ENCODE measurements around the gene PIK3IP1. TPM values are rescaled to one million over a fixed set of nuclear protein-coding genes. Genes with fewer than 3 reads are reported as not detected.

Gene PIK3IP1
- total RNA-seq, 1 donor from 2014 or later = 20.3 TPM

GRCh38 chr22:31268281-31268680, 24.0 kb downstream of the PIK3IP1 start:
- no peak overlapping the region for H3K4me3 Mint-ChIP-seq
- no peak for ATAC-seq (ENCODE audit: low read depth)
- POLR2A ChIA-PET = no interaction called here
- no peaks in the 10 kb centered on the region for H3K4me1 Mint-ChIP-seq
- peaks cover 44% of the 10 kb centered on the region for H3K36me3 Mint-ChIP-seq (ENCODE audit: low read depth)
- H3K27me3 Mint-ChIP-seq = no peaks in the 10 kb centered on the region
- no peak for DNase-seq
- CTCF ChIA-PET = no interaction called here
- no peak for TF ChIP-seq CTCF (IDR thresholded peaks at IDR 0.05)
- no peaks in the 10 kb centered on the region for H3K9me3 Mint-ChIP-seq
- intact Hi-C loops (cut with micrococcal nuclease) = no loop called here
- no peak overlapping the region for H3K27ac Mint-ChIP-seq

GRCh38 chr22:31263896-31264640, 28.2 kb downstream of the PIK3IP1 start:
- Mint-ChIP-seq H3K27me3 (no peaks in the 10 kb centered on the region), H3K36me3 (ENCODE audit: low read depth) (peaks cover 67% of the 10 kb centered on the region), H3K27ac (no peak overlapping the region), H3K9me3 (no peaks in the 10 kb centered on the region), H3K4me3 (no peak overlapping the region), H3K4me1 (no peaks in the 10 kb centered on the region)
- ChIA-PET CTCF (no interaction called here), POLR2A (no interaction called here)
- DNase-seq (no peak), ATAC-seq (ENCODE audit: low read depth) (no peak)
- no peak for TF ChIP-seq CTCF (IDR thresholded peaks at IDR 0.05)
- intact Hi-C loops (cut with micrococcal nuclease) = no loop called here

GRCh38 chr22:31262312-31263133, 29.8 kb downstream of the PIK3IP1 start:
- no peak for TF ChIP-seq CTCF (IDR thresholded peaks at IDR 0.05)
- no peaks in the 10 kb centered on the region for H3K27me3 Mint-ChIP-seq
- CTCF ChIA-PET = interaction anchor here (1.2 kb wide), 1 partner anchor 10 kb away, joined by 3 read pairs; no protein-coding TSS in a partner anchor
- peaks cover 62% of the 10 kb centered on the region for H3K36me3 Mint-ChIP-seq (ENCODE audit: low read depth)
- H3K27ac Mint-ChIP-seq = no peak overlapping the region
- ATAC-seq (ENCODE audit: low read depth) = no peak
- H3K9me3 Mint-ChIP-seq = no peaks in the 10 kb centered on the region
- no peak for DNase-seq
- intact Hi-C loops (cut with micrococcal nuclease) = no loop called here
- H3K4me1 Mint-ChIP-seq = no peaks in the 10 kb centered on the region
- no peak overlapping the region for H3K4me3 Mint-ChIP-seq
- POLR2A ChIA-PET = no interaction called here

- Mint-ChIP-seq H3K27ac (no peak overlapping the region), H3K27me3 (no peaks in the 10 kb centered on the region), H3K9me3 (no peaks in the 10 kb centered on the region), H3K4me1 (peaks cover 2% of the 10 kb centered on the region), H3K4me3 (no peak overlapping the region), H3K36me3 (ENCODE audit: low read depth) (peaks cover 51% of the 10 kb centered on the region)
- no peak for TF ChIP-seq CTCF (IDR thresholded peaks at IDR 0.05)
- POLR2A ChIA-PET = no interaction called here
- CTCF ChIA-PET = no interaction called here
- ATAC-seq (ENCODE audit: low read depth) (no peak), DNase-seq (no peak)
- intact Hi-C loops (cut with micrococcal nuclease) = no loop called here
Measured at GRCh38 chr22:31260474-31260856, 31.8 kb downstream of the PIK3IP1 start.

- Mint-ChIP-seq H3K9me3 (no peaks in the 10 kb centered on the region), H3K4me1 (peaks cover 7% of the 10 kb centered on the region), H3K4me3 (no peak overlapping the region), H3K27me3 (no peaks in the 10 kb centered on the region), H3K36me3 (ENCODE audit: low read depth) (peaks cover 51% of the 10 kb centered on the region), H3K27ac (no peak overlapping the region)
- no peak for ATAC-seq (ENCODE audit: low read depth)
- TF ChIP-seq CTCF (IDR thresholded peaks at IDR 0.05) = no peak
- DNase-seq = no peak
- intact Hi-C loops (cut with micrococcal nuclease) = no loop called here
- ChIA-PET POLR2A (no interaction called here), CTCF (no interaction called here)
Measured at GRCh38 chr22:31259798-31260473, 32.4 kb downstream of the PIK3IP1 start.

Data from activated B cell treated with CpG ODN at 0.5 μM for 24 hours (primary cell).